Measurements from ENCODE around the gene GATB.

GATB gene

DNA sequence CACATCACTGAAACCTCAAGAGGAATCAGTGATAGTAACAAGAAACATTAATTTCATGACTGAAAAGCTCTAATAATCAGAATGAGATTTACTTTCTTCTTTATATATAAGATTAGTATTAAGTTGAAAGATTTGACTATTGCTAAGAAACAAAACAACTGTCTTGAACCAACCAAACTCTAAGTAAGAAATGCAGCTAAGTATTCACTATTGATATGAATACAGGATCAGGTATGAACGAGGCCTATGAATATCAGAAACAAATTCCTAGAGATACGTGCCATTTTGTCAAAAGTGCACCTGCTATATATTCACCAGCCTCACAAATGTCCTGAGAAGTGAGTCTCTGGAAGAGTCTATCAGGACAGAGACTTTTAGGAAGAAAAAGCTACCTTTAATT lies 32.1 kb downstream of the GATB start:
- no peak for DNase-seq

DNA sequence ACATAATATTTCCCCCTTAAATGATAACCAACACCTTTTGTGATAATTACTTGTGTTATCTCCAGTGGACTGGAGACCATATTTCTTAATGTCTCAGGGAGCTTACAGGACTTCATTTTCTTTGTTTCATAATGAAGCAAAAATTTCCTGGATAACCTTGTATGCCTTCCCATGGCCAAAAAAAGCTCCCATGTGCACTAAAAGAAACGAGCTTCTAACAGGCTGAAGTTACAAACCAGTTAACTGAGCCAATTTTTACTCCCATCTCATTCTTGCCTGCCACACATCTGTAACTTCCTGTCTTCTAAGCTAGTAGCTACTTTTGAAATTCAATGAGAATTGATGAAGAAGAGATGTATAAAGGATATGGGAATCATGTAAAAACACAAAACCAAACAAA lies 32.8 kb downstream of the GATB start:
- no peak for DNase-seq

DNA sequence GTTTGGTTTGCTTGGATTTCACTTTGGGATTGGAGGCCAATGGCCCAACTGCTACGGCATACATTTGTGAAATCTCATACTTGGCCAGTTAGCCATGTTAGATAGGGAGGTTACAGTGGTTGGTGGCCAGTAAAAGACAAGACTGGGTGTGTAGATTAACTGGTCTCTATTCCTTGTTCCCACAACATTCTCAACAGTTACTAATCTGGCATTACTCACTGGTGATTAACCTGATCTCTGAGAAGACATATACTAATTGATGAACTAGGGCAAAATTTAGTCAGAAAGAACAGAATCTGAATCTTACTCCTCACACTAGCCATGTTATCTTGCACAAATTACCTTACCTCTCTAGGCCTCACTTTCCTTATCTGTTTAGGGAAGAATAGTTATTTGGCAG lies 33.4 kb downstream of the GATB start:
- DNase-seq, result no peak

DNA sequence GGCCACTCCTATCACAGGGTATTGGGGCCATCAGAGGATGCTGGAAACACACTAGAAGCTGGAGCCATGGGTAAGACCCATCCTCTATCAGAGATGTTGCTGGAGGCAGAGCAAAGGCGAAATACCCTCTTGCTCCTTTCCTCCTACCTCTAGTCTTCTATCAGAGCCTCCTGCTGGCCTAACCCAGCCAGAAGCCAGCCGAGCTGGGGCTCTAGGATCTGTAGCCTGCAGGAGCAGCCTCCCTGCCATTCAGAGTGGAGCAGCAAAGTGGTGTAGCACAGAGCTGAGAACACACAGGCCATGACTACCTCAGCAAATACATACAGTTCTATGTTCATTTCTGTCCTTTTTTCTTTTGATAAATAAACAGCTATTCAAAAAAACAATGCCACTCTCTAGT lies 35.7 kb downstream of the GATB start:
- no peak for DNase-seq

DNA sequence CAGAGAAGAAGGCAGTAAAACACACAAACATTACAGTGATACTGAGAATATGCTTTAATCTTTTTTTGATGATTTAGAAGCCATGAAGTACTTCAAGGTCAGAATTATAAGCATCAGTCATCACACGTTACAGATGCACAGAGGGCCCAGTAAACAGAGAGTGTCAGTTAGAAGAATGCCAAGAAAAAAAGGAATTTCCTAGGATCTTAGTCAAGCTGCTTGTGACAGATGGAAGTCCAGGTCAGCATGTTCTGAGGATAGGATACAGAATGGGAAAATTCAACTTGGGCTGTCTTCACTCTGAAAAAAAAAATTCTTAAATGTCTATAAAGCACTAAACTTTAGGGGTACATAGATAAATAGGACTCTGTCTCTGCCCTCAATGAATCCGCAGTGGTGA lies 38.9 kb downstream of the GATB start:
- DNase-seq, result no peak

DNA sequence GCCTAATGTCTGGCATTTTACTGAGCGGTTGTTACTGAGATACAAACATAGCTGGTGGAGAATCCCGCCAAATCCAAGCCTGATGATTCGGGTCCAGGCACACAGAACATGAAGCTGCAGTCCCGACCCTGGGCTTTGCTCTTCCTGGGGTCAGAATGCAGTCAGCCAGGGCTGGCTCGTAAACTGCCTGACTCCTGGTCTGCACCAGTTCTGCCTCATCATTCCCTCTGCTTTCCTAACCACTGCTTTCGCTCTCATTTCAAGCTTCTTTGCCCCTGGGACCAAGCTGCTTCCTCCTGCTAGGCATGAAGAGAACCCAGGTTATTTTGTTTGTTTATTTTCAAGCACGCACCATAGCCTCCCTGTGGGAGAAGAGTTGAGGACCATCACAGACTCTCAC lies 39.3 kb downstream of the GATB start:
- no peak for DNase-seq

DNA sequence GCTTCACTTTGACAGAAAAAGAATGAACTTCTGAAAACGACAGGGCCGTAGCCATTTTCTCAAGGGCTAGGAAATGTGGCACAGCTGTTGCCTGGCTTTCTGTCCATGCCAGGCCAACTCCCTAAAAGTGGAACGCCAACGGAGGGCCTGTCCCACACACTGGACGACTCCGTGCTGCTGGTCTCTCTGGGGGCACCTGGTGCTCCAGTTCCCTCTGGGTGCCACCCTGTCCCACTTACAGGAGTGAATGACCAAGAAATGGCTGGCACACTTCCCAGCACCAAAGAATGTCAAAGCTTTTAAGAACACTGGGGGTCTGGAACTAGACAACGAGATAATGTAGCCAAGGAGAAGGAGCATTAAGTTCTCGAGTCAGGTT lies 40.9 kb downstream of the GATB start:
- no peak for DNase-seq

DNA sequence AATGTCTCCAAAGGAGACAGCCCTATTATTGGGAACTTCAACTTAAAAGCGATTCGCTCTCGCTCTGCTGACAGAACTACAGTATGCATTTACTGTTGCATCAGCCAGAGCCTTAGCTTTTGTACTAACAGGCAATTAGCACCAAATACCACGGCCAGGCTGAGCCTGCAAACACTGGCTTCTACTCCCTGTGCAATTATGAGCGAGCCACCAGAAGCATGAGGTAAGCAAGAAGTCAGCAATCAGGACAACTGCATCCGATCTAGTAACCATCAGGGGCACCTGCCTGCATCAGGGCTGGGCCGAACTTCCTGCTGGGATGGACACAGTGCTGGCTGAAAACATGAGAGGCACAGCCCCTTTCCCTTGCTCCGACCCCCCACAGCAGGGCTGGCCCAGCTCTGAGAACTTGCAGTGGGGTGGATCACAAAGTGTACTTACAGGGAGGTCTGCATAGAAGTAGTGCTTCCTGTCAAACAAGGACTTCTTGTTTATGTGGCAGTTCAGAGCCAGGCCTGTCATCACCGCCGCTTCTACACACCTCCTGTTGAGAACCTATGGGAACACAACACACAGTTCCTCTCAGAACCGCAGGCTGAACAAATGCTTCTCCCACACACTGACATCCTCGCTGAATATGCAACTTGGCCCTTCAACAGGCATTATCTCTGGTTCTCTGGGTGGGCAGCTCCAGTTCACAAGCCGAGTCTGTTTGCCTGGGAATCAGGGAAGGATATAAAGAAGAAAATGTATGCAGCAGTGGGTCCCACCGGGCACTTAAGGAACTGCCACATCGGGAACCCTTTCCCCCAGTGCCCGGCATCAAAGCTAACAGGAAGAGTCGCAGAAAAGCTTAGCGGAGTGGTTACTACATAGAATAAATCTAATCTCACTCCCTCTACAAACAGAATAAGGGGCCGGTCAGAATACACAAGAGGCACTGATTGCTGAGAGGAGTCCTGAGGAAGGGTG lies 41.5 kb downstream of the GATB start:
- no peak for DNase-seq

DNA sequence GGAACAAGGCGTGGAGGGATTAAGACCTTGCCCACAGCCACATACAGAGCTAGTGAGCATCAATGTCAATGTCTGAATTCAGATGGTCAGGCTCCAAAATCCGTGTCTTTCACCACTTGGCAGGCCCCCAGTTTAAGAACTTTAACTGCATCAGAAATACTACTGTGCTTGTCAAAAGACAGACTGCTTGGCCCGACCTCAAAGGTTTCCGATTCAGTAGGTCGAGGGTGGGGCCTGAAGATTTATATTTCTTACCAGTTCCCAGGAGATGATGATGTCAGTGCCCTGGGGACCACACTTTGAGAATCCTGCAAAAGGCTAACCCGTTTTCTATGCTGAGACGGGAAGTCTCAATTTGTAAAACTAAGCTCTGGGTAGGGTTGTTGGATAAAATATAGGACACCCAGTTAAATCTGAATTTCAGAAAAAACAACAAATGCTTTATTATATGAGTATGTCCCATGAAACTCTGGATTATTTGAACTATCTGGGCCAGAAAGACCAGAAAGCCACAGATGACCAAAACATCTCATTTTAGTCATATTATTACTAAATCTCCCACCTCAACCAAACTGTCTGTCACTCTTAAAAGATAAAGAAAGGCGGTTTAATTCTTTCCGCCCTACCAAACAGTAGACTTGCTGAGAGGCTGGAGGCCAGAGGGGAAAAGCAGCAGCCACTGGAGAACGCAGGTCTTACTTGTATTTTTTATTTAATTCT lies 42.7 kb downstream of the GATB start:
- no peak for DNase-seq

DNA sequence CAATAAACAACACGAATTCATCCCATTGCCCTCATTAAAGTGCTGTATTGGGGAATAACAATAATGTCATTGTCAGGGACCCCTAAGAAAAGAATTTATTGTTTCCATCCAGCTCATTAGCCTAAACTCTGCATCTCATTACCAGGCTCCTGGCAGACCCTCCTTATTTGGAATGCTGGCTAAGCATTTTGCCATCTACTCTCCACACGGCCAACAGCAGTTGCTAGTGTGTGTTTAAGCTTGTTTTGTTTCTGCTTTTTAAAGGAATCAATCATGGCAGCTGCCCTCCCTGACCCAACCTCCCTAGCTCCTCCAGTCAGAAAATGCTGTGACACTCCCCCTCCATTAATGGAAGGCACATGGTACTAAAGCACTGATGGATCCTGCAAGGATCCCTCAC lies 43.5 kb downstream of the GATB start:
- no peak for DNase-seq

DNA sequence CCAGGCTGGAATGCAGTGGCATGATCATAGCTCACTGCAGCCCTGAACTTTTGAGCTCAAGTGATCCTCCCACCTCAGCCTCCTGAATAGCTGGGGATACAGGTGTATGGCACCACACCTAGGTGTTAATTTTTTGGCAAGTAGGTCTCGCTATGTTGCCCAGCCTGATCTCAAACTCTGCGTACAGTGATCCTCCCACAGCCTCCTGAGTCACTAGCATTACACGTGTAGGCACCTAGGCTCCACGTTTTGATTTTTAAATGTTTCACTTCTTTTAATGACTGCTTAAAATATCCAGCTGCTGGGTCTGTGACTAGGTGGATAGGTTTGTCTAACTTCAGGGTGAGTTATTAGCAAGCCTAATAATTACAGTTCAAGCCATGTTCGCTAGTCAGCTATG lies 44.5 kb downstream of the GATB start:
- DNase-seq, result no peak

DNA sequence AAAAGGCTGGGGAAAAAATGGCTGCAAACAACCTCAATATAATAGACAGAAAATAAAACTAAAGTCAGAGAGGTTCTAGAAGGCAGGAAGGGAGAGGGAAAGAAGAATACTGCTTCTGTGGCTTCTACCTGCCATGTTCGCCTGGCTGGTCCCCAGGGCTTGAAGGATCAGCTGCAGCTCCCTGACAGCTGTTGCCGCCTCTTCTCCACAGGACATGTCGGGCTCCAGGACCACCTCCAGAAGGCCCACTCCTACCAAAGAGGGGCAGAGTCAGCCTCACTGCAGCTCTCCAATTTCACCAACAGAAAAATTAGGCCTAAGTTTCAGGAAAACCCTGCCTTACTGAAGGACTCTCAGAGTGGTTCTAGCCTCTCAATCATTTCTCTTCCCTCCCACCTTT lies 44.9 kb downstream of the GATB start:
- DNase-seq, result no peak

DNA sequence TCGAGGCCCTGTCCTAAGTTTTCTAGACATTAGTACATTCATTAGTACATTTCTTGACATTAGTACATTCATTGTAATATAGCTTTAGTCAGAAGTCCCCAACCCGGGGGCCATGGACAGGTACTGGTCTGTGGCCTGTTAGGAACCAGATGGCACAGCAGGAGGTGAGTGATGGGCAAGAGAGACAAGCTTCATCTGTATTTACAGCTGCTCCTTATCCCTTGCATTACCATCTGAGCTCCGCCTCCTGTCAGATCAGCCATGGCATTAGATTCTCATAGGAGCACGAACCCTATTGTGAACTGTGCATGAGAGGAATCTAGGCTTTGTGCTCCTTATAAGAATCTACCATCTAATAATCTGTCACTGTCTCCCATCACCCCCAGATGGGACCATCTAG lies 48.0 kb downstream of the GATB start:
- DNase-seq, result no peak

DNA sequence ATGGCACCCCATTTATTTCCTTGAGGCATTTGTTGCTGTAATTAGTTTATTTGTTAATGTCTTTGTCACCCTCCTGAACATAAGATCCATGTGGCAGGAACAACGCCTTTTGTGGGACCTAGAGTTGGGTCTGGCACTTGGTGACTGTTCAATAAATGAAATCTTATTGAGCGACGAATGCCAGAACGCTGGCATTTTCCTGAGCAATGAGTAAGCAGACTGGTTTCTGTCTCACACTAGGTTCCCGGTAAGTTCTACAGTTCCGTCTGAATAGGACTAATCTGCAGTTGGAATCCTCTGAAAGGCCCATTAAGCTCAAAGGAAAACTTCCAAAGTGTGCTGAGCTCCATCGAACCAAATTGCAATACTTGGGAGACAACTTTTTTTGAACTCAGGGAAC lies 49.2 kb downstream of the GATB start:
- no peak for DNase-seq

DNA sequence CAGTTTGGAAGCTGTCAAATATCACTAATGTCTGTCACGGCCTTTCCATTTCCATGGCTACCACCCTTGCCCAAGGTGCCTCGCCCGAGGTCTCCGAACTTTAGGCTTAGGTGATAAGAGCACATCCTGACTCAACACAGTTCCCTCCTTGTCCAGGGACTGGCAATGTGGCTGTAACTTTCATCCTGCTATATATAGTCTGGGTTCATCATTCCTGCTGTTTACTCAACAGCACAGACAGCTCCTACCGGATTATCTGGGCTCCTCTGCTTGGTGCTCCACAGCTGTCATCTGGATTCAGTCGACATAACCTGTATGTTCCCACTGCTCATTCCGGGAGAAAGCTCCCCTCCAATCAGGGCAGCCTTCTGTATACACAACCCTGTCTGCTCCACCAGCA lies 51.2 kb downstream of the GATB start:
- no peak for DNase-seq

DNA sequence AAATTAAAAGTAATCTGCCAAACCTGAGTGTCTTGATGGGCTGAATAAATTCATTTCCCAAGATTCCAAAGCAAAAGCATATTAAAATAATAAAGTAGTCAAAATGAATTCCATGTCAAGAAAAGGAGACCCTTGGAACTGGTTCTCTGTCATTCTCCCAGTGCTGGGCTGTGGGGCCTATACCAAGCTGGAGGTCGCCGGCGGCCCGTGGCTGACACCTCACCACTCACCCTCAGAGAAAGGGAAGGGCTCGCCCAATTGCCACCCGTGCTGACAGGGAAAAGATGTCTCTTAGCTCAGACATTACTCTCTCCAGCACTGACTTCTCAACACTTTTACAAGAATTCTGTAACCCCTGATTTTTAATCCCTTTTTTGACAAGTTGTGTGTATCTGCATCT lies 51.7 kb downstream of the GATB start:
- DNase-seq, result no peak

DNA sequence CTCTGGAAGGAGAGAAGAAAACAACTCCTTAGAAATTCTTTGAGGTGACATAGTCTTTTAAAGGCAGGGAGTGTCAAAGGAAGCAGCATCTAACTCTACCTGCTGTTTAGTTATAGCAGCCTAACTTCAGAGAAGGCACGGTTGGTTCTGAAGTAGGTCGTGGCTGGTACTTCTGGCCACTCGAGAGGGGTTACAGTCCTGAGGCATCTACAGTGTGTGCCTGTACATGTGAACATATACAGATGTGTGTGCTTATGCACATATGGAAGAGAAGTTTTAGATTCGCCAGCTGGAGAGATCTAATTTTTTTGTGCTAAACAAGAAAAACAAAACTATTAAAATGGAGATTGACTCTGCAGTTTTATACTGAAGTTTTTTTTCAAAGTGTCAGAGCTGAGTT lies 52.7 kb downstream of the GATB start:
- DNase-seq, result no peak

DNA sequence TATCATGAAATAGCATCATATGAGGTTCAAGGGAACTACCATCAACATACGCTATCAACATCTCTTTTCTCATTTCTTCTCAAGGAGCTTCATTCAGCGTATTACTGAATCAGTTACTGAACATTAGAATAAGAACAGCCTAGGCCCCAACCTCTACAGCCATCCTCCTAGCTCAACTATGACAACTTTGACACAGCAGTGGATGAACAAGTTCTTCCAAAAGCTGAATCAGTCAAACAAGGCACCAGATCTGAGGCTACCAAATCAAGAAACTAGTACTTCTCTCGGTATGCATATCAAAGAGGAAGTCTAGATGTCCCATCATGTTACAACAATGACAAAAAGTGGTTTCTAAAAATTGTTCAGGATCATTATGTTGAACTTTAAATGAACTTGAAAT lies 57.4 kb downstream of the GATB start:
- no peak for DNase-seq

DNA sequence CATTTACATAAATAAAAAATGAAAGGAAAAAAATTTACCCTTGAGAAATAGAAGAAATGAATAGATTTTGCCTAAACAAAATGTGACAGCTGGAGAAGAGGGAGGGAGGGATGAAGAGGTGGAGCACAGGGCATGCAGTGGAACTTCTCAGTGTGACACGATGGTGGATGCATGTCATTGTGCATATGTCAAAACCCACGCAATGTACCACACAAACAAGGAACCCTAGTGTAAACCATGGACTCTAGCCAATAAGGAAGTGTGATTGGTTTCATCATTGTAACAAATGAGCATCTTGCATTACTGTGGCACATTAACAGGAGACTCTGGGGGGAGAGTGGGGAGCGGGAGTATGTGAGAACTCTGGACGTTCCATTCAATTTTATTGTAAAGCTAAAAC lies 58.6 kb downstream of the GATB start:
- DNase-seq, result no peak

DNA sequence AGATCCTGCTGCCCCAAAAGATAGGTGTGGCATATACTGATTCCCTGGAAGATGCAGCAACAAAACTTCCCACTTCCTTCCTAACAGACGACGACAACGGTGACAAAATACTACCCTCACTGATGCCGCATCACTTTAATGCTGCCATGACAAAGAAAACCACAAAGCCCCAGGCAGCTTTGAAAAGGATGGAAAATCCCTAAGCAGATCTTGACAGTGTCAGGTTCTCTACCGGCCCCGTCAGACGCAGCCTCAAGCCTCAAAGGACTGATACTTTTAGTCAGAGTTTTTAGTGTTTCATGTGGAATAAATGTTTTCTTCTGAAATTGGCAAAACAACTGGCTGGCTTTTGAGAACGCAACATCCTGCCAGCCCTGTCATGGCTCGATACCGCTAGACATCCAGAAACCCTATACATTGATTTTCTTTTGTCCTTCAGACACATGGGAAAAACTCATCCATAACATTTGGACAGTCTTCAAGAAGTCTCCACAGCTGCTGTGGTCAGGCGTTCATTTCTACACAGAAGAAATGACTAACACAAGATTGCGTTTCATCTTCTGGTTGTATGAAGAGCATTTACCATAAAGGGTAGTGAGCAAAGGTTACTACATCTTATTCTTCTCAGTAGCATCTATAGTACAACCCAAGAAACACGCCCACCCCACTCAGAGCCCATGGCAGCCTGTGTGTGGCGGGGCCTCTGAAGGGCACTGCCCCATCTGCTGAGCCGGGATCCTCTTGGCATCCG lies 60.1 kb downstream of the GATB start:
- DNase-seq, result no peak

DNA sequence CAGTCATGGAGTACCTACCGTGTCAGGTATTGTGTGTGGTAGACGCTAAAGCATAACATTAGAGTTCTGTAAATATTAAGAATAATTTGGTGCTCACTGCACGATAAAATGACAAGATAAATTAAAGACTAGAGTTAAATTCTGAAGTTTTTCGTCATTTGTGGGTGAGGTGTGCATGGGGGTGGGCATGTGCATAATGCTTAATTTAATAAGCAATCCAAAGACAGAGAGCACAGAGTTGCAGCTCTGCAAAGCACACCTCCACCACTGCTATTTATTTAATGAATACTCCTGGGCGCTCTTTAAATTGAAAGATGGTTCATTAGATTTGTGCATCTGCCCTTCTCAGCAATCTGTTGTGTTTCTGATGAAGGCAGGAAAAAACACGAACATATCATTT lies 62.6 kb downstream of the GATB start:
- no peak for DNase-seq

DNA sequence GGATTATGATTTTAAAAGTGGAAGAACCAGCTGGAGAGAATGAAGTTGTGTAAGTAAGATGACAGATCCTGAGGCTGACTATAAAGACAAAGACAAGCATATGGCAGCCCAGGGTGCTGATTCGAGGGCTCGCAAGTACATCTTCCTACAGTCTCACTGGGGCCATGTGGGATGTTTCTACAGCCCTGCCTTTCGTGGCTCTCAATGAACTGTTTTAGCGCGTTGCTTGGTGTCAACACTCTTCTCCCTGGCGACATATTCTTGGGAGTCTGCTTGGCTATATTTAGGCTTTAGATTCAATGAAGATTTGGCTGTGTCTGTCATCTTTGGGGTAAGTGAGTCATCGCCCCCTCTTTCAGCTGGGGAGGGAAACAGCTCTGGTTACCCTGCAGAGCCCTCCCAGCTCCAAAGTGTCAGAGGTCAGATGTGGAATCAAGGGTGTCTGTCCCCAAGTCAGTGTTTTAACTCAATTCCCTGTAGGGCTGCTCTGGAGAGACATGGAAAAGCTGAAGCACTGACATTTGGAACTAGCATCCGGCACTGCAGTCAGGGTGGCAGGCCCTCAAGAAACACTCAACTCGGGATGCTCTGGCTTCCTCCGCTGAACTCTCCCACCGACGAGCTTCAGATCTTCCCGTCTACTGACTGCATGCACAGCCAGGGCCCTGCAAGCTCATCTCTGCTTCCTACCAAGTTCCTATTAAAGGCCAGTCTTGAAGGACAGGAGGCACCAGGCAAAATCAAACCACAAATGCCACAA lies 65.7 kb downstream of the GATB start:
- no peak for DNase-seq
